Gastroesophageal sphincter (tissue), 3 donors: ENCODE results near the gene CEP19.

Experiments
- POLR2AphosphoS5 ChIP-seq: sonication (generic); formaldehyde crosslinking; IDR thresholded peaks from one replicate; pipeline ENCODE4 v1.6.1; 2017; ENCODE audit warnings: antibody characterized with exemption
- TF ChIP-seq, protein P1 (sequence below), 4 experiments: fragments of 200-600 bp in 2 of 4; fragments of 450-650 bp in 2 of 4; sonication (generic) in 1 of 4; IDR thresholded peaks; one replicate each; pipeline ENCODE4 v1.5.1; 2017 to 2019; ENCODE audit warnings: antibody characterized with exemption in 4 of 4, mild to moderate bottlenecking in 2 of 4, moderate library complexity in 2 of 4

DNA sequence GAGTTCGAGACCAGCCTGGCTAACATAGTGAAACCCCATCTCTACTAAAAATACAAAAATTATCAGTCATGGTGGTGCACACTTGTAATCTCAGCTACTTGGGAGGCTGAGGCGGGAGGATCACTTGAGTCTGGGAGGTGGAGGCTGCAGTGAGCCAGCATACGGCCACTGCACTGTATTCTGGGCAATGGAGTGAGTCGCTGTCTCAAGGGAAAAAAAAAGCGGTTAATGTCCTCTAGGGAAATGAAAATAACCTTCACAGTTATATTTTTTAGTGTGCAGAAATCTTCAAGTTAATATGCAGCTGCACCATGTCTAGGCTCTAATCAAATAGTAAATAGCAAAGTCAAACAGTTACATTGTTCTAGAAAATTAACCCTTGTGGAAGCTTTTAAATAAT, 14.8 kb downstream of the CEP19 start:
- TF ChIP-seq, protein P1, sequence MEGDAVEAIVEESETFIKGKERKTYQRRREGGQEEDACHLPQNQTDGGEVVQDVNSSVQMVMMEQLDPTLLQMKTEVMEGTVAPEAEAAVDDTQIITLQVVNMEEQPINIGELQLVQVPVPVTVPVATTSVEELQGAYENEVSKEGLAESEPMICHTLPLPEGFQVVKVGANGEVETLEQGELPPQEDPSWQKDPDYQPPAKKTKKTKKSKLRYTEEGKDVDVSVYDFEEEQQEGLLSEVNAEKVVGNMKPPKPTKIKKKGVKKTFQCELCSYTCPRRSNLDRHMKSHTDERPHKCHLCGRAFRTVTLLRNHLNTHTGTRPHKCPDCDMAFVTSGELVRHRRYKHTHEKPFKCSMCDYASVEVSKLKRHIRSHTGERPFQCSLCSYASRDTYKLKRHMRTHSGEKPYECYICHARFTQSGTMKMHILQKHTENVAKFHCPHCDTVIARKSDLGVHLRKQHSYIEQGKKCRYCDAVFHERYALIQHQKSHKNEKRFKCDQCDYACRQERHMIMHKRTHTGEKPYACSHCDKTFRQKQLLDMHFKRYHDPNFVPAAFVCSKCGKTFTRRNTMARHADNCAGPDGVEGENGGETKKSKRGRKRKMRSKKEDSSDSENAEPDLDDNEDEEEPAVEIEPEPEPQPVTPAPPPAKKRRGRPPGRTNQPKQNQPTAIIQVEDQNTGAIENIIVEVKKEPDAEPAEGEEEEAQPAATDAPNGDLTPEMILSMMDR (IDR thresholded peaks at IDR 0.05): no peak
- TF ChIP-seq POLR2AphosphoS5: no peak
